ENCODE data around the gene CD300LF.

CD300LF gene

DNA sequence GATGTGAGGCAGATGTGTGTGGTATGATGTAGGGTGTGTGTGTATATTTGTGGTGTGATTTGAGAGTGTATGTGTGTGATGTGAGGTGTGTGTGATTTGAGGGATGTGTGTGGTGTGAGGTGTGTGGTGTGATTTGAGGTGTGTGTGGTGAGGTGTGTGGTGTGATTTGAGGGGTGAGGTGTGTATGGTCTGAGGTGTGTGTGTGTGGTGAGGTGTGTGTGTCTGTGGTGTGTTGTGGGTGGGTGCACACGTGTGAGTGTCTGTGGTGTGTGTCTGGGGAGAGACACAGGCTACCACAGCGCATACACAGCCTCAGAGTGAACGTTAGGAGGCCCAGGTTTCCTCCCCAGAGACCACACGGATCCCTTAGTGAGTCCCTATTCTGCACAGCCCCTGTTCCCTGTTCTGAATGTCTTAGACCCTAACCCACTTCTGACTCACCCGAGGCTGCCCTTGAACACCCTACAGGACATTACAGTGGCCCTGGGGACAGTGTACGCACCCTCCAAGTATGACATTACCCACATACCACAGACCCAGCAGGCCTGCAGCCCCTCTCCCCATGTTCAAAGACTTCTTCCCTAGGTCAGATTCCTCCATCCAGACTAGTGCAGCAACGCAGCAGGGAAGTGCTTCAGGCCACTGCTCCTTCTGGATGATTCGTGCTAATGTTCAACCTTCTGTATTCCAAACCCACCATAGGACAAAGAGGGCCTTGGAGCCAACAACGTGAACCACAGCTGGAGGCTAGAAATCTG is 20.8 kb upstream of the CD300LF start:
- H3K9me2 ChIP-seq (replicated peaks; ENCODE audit: insufficient read depth, low read length), result no peaks in the 10 kb centered on the region
- no peaks in the 10 kb centered on the region for H4K20me1 ChIP-seq (ENCODE audit: low read depth, low read length)
- H2AFZ ChIP-seq (ENCODE audit: low read depth, low read length, severe bottlenecking), result no peak overlapping the region
- no peak overlapping the region for H3K4me2 ChIP-seq (ENCODE audit: low read depth, low read length, poor library complexity, severe bottlenecking)
- H3K9me3 ChIP-seq (ENCODE audit: insufficient read depth, low read length), result peaks cover 5% of the 10 kb centered on the region; the same call in 1 of the 2 replicates
- no peaks in the 10 kb centered on the region for H3K36me3 ChIP-seq (ENCODE audit: low read length)
- no peaks in the 10 kb centered on the region for H3K27me3 ChIP-seq (ENCODE audit: low read length)
- H3K4me3 ChIP-seq (ENCODE audit: insufficient read depth, low read length, poor library complexity, severe bottlenecking), result no peak overlapping the region
- H3F3A ChIP-seq (ENCODE audit: insufficient read depth), result no peaks in the 10 kb centered on the region
- no peak overlapping the region for H3K9ac ChIP-seq (ENCODE audit: low read length)
- H3K79me2 ChIP-seq (ENCODE audit: insufficient read depth, low read length), result no peaks in the 10 kb centered on the region
- TF ChIP-seq EZH2phosphoT487 (conservative IDR thresholded peaks at IDR 0.05; ENCODE audit: low read length), result no peak
- TF ChIP-seq, protein P1, sequence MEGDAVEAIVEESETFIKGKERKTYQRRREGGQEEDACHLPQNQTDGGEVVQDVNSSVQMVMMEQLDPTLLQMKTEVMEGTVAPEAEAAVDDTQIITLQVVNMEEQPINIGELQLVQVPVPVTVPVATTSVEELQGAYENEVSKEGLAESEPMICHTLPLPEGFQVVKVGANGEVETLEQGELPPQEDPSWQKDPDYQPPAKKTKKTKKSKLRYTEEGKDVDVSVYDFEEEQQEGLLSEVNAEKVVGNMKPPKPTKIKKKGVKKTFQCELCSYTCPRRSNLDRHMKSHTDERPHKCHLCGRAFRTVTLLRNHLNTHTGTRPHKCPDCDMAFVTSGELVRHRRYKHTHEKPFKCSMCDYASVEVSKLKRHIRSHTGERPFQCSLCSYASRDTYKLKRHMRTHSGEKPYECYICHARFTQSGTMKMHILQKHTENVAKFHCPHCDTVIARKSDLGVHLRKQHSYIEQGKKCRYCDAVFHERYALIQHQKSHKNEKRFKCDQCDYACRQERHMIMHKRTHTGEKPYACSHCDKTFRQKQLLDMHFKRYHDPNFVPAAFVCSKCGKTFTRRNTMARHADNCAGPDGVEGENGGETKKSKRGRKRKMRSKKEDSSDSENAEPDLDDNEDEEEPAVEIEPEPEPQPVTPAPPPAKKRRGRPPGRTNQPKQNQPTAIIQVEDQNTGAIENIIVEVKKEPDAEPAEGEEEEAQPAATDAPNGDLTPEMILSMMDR (IDR thresholded peaks at IDR 0.05; ENCODE audit: insufficient read depth, low read length, poor library complexity, severe bottlenecking), result no peak
- H3K27ac ChIP-seq (ENCODE audit: low read depth, low read length), result no peak overlapping the region

DNA sequence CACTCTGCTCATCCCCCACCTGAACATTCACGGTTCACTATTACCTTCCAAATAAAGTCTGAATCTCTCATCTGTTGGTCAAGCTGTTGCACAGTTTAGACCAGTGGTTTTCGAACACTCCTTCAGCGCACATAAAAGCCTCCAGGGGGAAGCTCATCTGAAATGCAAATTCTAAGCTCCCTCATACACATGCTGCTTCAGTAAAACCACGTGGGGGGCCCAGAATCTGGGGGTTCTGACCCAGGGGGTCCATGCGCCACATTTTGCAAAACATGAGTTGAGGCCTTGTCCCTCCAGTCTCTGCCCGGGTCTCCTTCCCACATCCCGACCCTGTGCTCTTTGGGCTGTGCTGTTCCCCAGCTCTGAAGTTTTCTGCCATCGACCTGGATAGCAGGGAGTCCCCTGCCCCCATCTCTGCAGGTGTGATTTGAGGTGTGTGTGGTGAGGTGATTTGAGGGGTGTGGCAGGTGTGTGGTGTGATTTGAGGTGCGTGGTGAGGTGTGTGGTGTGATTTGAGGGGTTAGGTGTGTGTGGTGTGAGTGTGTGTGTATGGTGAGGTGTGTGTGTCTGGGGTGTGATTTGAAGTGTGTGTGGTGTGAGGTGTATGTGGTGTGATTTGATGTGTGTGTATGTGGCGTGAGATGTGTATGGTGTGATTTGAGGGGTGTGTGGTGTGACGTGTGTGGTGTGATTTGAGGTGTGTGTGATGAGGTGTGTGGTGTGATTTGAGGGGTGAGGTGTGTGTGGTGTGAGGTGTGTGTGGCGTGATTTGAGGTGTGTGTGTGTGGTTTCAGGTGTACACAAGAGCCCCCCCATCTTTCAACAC is 19.5 kb upstream of the CD300LF start:
- H3K36me3 ChIP-seq (ENCODE audit: low read length), result no peaks in the 10 kb centered on the region
- no peak for TF ChIP-seq EZH2phosphoT487 (conservative IDR thresholded peaks at IDR 0.05; ENCODE audit: low read length)
- TF ChIP-seq, protein P1 (IDR thresholded peaks at IDR 0.05; ENCODE audit: insufficient read depth, low read length, poor library complexity, severe bottlenecking), result no peak
- no peaks in the 10 kb centered on the region for H3K79me2 ChIP-seq (ENCODE audit: insufficient read depth, low read length)
- no peaks in the 10 kb centered on the region for H3K27me3 ChIP-seq (ENCODE audit: low read length)
- no peak overlapping the region for H3K4me2 ChIP-seq (ENCODE audit: low read depth, low read length, poor library complexity, severe bottlenecking)
- H2AFZ ChIP-seq (ENCODE audit: low read depth, low read length, severe bottlenecking), result no peak overlapping the region
- H3F3A ChIP-seq (ENCODE audit: insufficient read depth), result no peaks in the 10 kb centered on the region
- H3K9ac ChIP-seq (ENCODE audit: low read length), result no peak overlapping the region
- no peaks in the 10 kb centered on the region for H4K20me1 ChIP-seq (ENCODE audit: low read depth, low read length)
- no peak overlapping the region for H3K27ac ChIP-seq (ENCODE audit: low read depth, low read length)
- no peaks in the 10 kb centered on the region for H3K9me2 ChIP-seq (replicated peaks; ENCODE audit: insufficient read depth, low read length)
- H3K4me3 ChIP-seq (ENCODE audit: insufficient read depth, low read length, poor library complexity, severe bottlenecking), result no peak overlapping the region
- peaks cover 11% of the 10 kb centered on the region; the same call in 1 of the 2 replicates for H3K9me3 ChIP-seq (ENCODE audit: insufficient read depth, low read length)

DNA sequence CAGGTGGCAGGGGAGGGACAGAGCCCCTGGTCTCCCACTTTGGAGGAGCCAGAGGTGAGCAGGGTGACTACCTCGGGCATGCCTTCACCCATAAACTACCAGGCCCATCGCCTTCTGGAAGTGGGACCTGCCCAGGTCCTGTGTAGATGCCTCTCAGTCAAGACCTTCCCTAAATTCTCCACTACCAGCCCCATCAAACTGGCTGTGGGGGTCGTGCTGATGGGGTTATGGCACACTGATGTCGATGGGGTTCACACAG is 18.6 kb upstream of the CD300LF start:
- no peak overlapping the region for H3K4me3 ChIP-seq (ENCODE audit: insufficient read depth, low read length, poor library complexity, severe bottlenecking)
- no peaks in the 10 kb centered on the region for H3F3A ChIP-seq (ENCODE audit: insufficient read depth)
- H3K9me3 ChIP-seq (ENCODE audit: insufficient read depth, low read length), result peaks cover 11% of the 10 kb centered on the region; the same call in 1 of the 2 replicates
- no peaks in the 10 kb centered on the region for H3K9me2 ChIP-seq (replicated peaks; ENCODE audit: insufficient read depth, low read length)
- no peak overlapping the region for H3K9ac ChIP-seq (ENCODE audit: low read length)
- no peak overlapping the region for H3K4me2 ChIP-seq (ENCODE audit: low read depth, low read length, poor library complexity, severe bottlenecking)
- no peaks in the 10 kb centered on the region for H3K79me2 ChIP-seq (ENCODE audit: insufficient read depth, low read length)
- no peaks in the 10 kb centered on the region for H4K20me1 ChIP-seq (ENCODE audit: low read depth, low read length)
- no peak overlapping the region for H3K27ac ChIP-seq (ENCODE audit: low read depth, low read length)
- H3K27me3 ChIP-seq (ENCODE audit: low read length), result no peaks in the 10 kb centered on the region
- TF ChIP-seq, protein P1 (IDR thresholded peaks at IDR 0.05; ENCODE audit: insufficient read depth, low read length, poor library complexity, severe bottlenecking), result no peak
- no peak for TF ChIP-seq EZH2phosphoT487 (conservative IDR thresholded peaks at IDR 0.05; ENCODE audit: low read length)
- H2AFZ ChIP-seq (ENCODE audit: low read depth, low read length, severe bottlenecking), result no peak overlapping the region
- H3K36me3 ChIP-seq (ENCODE audit: low read length), result no peaks in the 10 kb centered on the region

All from SU-DHL-6 (cell line).